PFSK-1 (cell line): Measurements from ENCODE around the gene ITGAD.

Source experiments
- FOXP2 ChIP-seq: optimal IDR thresholded peaks from 2 replicates; pipeline ENCODE3; 2011; ENCODE audit warnings: borderline replicate concordance, control low read depth, inconsistent platforms; ENCODE audit not compliant: insufficient read depth; ENCODE audit errors: extremely low read length, extremely low read depth
- POLR2AphosphoS5 ChIP-seq: IDR thresholded peaks from 2 replicates; pipeline ENCODE4 v1.6.1; 2012; ENCODE audit warnings: low read depth, mild to moderate bottlenecking, control low read depth, low read length, moderate library complexity
- SIN3A ChIP-seq: IDR thresholded peaks from 2 replicates; pipeline ENCODE4 v1.6.1; 2012; ENCODE audit warnings: mild to moderate bottlenecking, low read length, moderate library complexity, borderline replicate concordance; ENCODE audit not compliant: insufficient read depth
- TAF1 ChIP-seq: IDR thresholded peaks from 2 replicates; pipeline ENCODE4 v1.6.1; 2012; ENCODE audit warnings: low read length, control low read depth, borderline replicate concordance; ENCODE audit not compliant: insufficient read depth
- TF ChIP-seq, protein P1 (sequence below), 2 experiments: IDR thresholded peaks; 2 replicates each; pipeline versions ENCODE4 v1.6.1 to v1.8.0; 2011 to 2012; ENCODE audit warnings: low read depth in 2 of 2, low read length in 2 of 2, control low read depth in 1 of 2, inconsistent platforms in 1 of 2, mild to moderate bottlenecking in 1 of 2, moderate library complexity in 1 of 2; ENCODE audit not compliant: insufficient read depth in 1 of 2

ITGAD gene

DNA sequence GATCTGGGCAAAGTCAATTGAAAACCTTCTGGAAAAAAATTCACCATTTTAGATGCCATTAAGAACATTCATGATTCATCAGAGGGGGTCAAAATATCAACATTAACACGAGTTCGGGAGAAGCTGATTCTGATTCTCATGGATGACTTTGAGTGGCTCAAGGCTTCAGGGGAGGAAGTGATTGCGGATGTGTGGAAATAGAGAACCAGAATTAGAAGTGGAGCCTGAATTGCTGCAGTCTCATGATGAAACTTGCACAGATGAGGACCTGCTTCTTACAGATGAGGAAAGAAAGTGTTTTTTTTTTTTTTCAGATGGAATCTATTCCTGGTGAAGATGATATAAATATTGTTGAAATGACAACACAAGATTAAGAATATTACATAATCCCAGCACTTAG, 25.3 kb upstream of the ITGAD start:
- TF ChIP-seq TAF1 (no peak), SIN3A (no peak), POLR2AphosphoS5 (no peak), FOXP2 (no peak)
- TF ChIP-seq, protein P1, sequence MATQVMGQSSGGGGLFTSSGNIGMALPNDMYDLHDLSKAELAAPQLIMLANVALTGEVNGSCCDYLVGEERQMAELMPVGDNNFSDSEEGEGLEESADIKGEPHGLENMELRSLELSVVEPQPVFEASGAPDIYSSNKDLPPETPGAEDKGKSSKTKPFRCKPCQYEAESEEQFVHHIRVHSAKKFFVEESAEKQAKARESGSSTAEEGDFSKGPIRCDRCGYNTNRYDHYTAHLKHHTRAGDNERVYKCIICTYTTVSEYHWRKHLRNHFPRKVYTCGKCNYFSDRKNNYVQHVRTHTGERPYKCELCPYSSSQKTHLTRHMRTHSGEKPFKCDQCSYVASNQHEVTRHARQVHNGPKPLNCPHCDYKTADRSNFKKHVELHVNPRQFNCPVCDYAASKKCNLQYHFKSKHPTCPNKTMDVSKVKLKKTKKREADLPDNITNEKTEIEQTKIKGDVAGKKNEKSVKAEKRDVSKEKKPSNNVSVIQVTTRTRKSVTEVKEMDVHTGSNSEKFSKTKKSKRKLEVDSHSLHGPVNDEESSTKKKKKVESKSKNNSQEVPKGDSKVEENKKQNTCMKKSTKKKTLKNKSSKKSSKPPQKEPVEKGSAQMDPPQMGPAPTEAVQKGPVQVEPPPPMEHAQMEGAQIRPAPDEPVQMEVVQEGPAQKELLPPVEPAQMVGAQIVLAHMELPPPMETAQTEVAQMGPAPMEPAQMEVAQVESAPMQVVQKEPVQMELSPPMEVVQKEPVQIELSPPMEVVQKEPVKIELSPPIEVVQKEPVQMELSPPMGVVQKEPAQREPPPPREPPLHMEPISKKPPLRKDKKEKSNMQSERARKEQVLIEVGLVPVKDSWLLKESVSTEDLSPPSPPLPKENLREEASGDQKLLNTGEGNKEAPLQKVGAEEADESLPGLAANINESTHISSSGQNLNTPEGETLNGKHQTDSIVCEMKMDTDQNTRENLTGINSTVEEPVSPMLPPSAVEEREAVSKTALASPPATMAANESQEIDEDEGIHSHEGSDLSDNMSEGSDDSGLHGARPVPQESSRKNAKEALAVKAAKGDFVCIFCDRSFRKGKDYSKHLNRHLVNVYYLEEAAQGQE (IDR thresholded peaks at IDR 0.05; ENCODE audit: insufficient read depth in 1 of 2, low read depth in 2 of 2, low read length in 2 of 2), result no peak

GRCh38 chr16:31371008-31371407, 22.1 kb upstream of the ITGAD start:
- TF ChIP-seq POLR2AphosphoS5 (no peak), TAF1 (no peak), FOXP2 (no peak), SIN3A (no peak)
- TF ChIP-seq, protein P1 (IDR thresholded peaks at IDR 0.05; ENCODE audit: insufficient read depth in 1 of 2, low read depth in 2 of 2, low read length in 2 of 2), result no peak

GRCh38 chr16:31371619-31372484, 21.3 kb upstream of the ITGAD start:
- TF ChIP-seq POLR2AphosphoS5 (no peak), FOXP2 (no peak), TAF1 (no peak), SIN3A (no peak)
- TF ChIP-seq, protein P1 (IDR thresholded peaks at IDR 0.05; ENCODE audit: insufficient read depth in 1 of 2, low read depth in 2 of 2, low read length in 2 of 2), result no peak

DNA sequence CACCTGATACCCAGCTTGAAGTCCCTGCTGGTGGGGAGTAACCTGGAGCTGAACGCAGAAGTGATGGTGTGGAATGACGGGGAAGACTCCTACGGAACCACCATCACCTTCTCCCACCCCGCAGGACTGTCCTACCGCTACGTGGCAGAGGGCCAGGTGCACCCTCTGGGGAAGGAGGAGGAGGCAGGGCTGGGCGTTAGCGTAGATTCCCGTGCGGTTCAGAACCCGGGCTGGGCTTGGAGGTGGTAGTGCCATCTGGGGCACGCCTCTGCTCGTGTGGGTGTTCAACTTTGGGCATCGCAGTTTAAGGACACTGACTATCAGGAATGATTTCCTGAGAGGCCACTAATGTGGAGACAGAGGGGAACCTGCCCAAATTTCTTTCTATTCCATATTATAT, 19.9 kb upstream of the ITGAD start:
- no peak for TF ChIP-seq SIN3A
- no peak for TF ChIP-seq FOXP2
- no peak for TF ChIP-seq POLR2AphosphoS5
- TF ChIP-seq, protein P1 (IDR thresholded peaks at IDR 0.05; ENCODE audit: insufficient read depth in 1 of 2, low read depth in 2 of 2, low read length in 2 of 2), result no peak
- no peak for TF ChIP-seq TAF1
